Activated T-cell treated with anti-CD3 and anti-CD28 coated beads, Interleukin-2, amount 50 U/mL, for 24 hours (primary cell): ENCODE results near the gene LTBP1.

Experiments
- DNase-seq: peaks from one replicate; pipeline ENCODE4 v3.0.0-alpha.2; 2020
- H3K27ac Mint-ChIP-seq: 2 replicates; pipeline ENCODE4 v1.8.0; 2020; ENCODE audit warnings: mild to moderate bottlenecking, mixed read lengths
- H3K27me3 Mint-ChIP-seq: 2 replicates; pipeline ENCODE4 v1.8.0; 2020; ENCODE audit warnings: mixed read lengths
- H3K36me3 Mint-ChIP-seq: 2 replicates; pipeline ENCODE4 v1.8.0; 2020; ENCODE audit warnings: low read depth, mixed read lengths
- H3K4me1 Mint-ChIP-seq: 2 replicates; pipeline ENCODE4 v1.8.0; 2020; ENCODE audit warnings: low read depth, mixed read lengths
- H3K4me3 Mint-ChIP-seq: 2 replicates; pipeline ENCODE4 v1.8.0; 2020; ENCODE audit warnings: mild to moderate bottlenecking, moderate library complexity, mixed read lengths
- H3K9me3 Mint-ChIP-seq: 2 replicates; pipeline ENCODE4 v1.8.0; 2020; ENCODE audit warnings: mixed read lengths

The LTBP1 gene

GRCh38 chr2:33205693-33206434, 259.1 kb downstream of the LTBP1 start:
- no peaks in the 10 kb centered on the region for H3K27me3 Mint-ChIP-seq

DNA sequence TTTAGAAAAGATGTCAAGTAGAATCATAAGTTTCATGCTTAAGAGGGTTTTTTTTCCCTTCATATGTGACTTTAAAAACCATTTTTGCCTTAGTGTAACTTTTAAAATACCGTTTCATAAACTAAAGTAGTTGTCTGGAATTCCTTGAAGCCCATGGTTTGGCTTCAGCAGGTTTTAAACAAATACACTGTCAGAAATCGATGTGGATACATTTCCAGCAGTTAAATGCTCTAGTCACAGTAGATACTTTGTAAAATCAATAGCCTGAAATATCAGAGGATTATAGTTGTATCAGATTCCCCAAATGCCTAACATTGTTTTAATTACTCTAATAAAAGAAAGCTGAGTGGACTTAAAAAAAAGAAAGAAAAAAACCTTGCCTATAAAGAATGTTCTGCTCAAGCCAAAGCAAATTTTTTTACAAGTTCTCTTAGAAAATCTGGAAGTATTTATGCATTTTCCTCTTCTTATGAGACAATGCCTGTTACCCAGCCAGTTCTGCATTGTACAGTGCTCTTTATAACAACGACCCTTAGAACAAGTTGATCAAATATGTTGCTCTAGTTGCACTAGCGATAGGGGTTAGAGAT, 260.5 kb downstream of the LTBP1 start:
- Mint-ChIP-seq H3K36me3 (no peaks in the 10 kb centered on the region), H3K4me1 (peaks cover 2% of the 10 kb centered on the region), H3K9me3 (no peaks in the 10 kb centered on the region), H3K27ac (no peak overlapping the region), H3K27me3 (no peaks in the 10 kb centered on the region), H3K4me3 (no peak overlapping the region)
- no peak for DNase-seq

More at GRCh38 chr2:33205693-33206434, 259.1 kb downstream of the LTBP1 start:
- no peak overlapping the region for H3K4me3 Mint-ChIP-seq
- H3K27ac Mint-ChIP-seq = no peak overlapping the region
- H3K36me3 Mint-ChIP-seq = no peaks in the 10 kb centered on the region
- no peaks in the 10 kb centered on the region for H3K9me3 Mint-ChIP-seq
- H3K4me1 Mint-ChIP-seq = peaks cover 2% of the 10 kb centered on the region
- DNase-seq = no peak

DNA sequence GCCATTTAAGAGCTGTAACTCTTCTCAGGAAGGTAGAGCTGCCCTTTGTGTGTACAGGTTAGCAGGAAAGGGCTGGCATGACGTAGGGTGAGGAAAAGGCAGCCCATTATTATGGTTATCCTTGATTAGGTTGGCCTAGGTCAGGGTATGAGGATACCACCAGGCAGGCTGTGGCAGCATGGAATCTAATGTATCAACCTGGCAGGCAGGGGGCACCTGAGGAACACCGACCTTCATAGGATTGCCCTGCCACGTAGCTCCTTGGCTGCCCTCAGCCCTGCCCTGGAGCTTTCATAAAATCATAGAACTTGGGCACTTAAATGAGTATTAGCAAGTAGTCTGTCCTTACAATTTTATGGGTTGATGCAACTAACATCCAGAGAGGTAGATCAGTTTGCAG, 261.6 kb downstream of the LTBP1 start:
- Mint-ChIP-seq H3K4me1 (peaks cover 2% of the 10 kb centered on the region), H3K9me3 (no peaks in the 10 kb centered on the region), H3K36me3 (no peaks in the 10 kb centered on the region), H3K27me3 (no peaks in the 10 kb centered on the region), H3K27ac (no peak overlapping the region), H3K4me3 (no peak overlapping the region)
- DNase-seq = no peak

- Mint-ChIP-seq H3K9me3 (no peaks in the 10 kb centered on the region), H3K4me1 (peaks cover 2% of the 10 kb centered on the region), H3K27me3 (no peaks in the 10 kb centered on the region), H3K27ac (no peak overlapping the region), H3K36me3 (no peaks in the 10 kb centered on the region), H3K4me3 (no peak overlapping the region)
- DNase-seq = no peak
Observed at GRCh38 chr2:33209976-33210375, 263.2 kb downstream of the LTBP1 start.

GRCh38 chr2:33210626-33211025, 263.9 kb downstream of the LTBP1 start:
- H3K27ac Mint-ChIP-seq = no peak overlapping the region
- H3K4me3 Mint-ChIP-seq = no peak overlapping the region
- peaks cover 2% of the 10 kb centered on the region for H3K4me1 Mint-ChIP-seq
- no peaks in the 10 kb centered on the region for H3K9me3 Mint-ChIP-seq
- no peaks in the 10 kb centered on the region for H3K27me3 Mint-ChIP-seq
- DNase-seq = no peak
- H3K36me3 Mint-ChIP-seq = no peaks in the 10 kb centered on the region

DNA sequence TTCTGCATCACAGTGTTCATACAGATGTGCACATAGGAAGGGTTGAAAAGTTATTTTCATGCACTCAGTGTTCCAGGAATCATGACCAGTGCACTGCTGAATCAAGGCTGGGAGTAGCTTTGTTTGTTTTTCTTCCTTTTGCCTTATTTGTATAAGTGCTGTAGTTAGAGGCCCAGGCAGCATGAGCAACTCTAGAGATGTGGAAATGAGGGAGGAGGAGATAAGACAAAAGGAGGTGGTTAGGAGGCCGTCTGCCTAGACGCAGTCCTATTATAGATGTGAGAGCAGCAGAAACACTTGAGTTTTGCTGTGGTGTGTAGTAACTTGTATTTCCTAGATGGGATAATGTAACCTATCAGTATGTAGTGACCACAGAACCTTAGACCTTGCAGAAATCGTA, 265.4 kb downstream of the LTBP1 start:
- Mint-ChIP-seq H3K36me3 (no peaks in the 10 kb centered on the region), H3K27me3 (no peaks in the 10 kb centered on the region), H3K9me3 (no peaks in the 10 kb centered on the region), H3K4me1 (peaks cover 2% of the 10 kb centered on the region), H3K27ac (no peak overlapping the region), H3K4me3 (no peak overlapping the region)
- DNase-seq = no peak

DNA sequence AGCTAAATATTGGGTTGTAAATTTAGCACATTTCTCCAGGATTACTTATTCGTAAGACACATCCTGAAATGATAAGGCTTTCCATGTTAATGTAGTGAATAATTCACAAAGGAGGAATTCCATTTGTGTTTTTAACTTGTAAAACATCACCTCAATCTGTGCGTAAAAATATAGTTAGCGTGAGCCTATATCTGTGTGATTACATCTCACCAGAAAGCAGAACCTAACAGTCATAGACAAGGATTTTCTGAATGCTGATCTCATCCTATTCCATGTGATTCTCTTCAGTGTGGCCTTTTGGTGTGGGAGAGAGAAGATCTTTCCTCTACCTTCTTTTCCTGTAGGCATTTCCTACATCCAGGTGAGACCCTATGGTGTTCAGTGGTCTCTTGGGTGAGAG, 266.5 kb downstream of the LTBP1 start:
- DNase-seq = no peak
- Mint-ChIP-seq H3K36me3 (no peaks in the 10 kb centered on the region), H3K4me1 (peaks cover 2% of the 10 kb centered on the region), H3K4me3 (no peak overlapping the region), H3K27me3 (no peaks in the 10 kb centered on the region), H3K27ac (no peak overlapping the region), H3K9me3 (no peaks in the 10 kb centered on the region)

- Mint-ChIP-seq H3K36me3 (no peaks in the 10 kb centered on the region), H3K27ac (no peak overlapping the region), H3K4me3 (no peak overlapping the region), H3K9me3 (no peaks in the 10 kb centered on the region), H3K4me1 (peaks cover 2% of the 10 kb centered on the region), H3K27me3 (no peaks in the 10 kb centered on the region)
- no peak for DNase-seq
Observed at GRCh38 chr2:33213648-33214047, 266.9 kb downstream of the LTBP1 start.

DNA sequence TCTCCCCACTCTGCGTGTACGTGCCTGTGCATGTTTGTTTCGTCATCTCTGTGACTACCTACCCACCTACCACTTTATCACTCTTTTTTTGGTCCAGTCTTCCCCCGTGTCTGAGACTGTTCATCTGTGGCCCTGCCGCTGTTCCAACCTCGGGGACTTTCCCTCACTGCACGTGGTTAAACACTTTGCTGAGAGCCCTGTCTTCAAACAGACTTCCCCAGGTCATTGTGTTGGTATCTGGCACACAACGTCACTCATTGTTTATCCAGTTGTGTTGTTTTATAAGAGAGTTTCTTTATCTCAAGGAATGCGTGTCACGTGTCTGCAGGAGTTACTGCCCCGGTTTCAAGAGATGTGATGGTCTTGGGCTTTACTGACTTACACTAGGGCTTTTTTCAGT, 267.7 kb downstream of the LTBP1 start:
- H3K4me3 Mint-ChIP-seq = no peak overlapping the region

GRCh38 chr2:33214857-33215256, 268.1 kb downstream of the LTBP1 start:
- no peaks in the 10 kb centered on the region for H3K9me3 Mint-ChIP-seq
- no peaks in the 10 kb centered on the region for H3K27me3 Mint-ChIP-seq
- no peaks in the 10 kb centered on the region for H3K36me3 Mint-ChIP-seq

More for the DNA sequence above, 267.7 kb downstream of the LTBP1 start:
- Mint-ChIP-seq H3K9me3 (no peaks in the 10 kb centered on the region), H3K4me1 (peaks cover 2% of the 10 kb centered on the region), H3K27me3 (no peaks in the 10 kb centered on the region), H3K27ac (no peak overlapping the region), H3K36me3 (no peaks in the 10 kb centered on the region)
- no peak for DNase-seq

DNA sequence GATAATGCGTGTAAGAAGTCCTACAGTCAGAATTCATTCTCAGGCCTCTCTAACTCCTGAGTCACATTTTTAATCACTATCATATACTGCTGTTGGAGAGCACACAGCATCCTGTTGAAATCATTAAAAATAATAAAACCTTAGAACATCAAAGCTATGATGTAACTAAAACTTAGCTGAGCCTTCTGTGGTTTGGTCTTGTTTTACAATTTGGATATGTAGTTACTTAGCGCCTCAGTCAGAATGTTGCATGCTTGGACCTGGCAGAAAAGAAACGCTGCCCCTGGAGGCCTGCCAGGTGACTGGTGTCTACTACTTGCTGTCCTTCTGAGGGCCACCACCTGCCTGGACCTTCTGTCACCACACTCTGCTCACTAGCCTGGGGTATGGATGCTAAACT, 268.5 kb downstream of the LTBP1 start:
- DNase-seq = no peak
- Mint-ChIP-seq H3K27ac (no peak overlapping the region), H3K27me3 (peaks cover 3% of the 10 kb centered on the region), H3K4me1 (peaks cover 8% of the 10 kb centered on the region), H3K4me3 (no peak overlapping the region), H3K9me3 (no peaks in the 10 kb centered on the region), H3K36me3 (no peaks in the 10 kb centered on the region)

More at GRCh38 chr2:33214857-33215256, 268.1 kb downstream of the LTBP1 start:
- Mint-ChIP-seq H3K4me1 (peaks cover 5% of the 10 kb centered on the region), H3K4me3 (no peak overlapping the region), H3K27ac (no peak overlapping the region)
- no peak for DNase-seq

DNA sequence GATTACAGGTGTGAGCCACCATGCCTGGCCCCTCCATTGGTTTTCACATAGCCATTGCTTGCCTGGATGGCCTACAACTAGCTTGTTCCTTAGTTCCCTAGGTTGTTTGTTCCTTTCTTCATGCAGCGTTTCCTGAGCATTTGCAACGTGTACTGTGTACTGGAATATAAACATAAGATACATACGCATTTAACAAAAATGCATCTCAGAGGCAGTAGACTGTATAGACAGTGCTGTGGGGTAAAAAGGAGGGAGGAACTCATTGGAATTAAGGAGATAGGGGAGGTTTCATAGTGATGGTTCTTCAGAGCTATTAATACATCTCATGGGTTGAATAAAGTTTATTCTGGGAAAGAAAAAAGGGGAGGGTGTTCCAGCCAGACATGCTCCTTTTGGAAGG, 269.2 kb downstream of the LTBP1 start:
- no peak for DNase-seq
- H3K27me3 Mint-ChIP-seq = peaks cover 7% of the 10 kb centered on the region
- no peak overlapping the region for H3K27ac Mint-ChIP-seq
- H3K4me3 Mint-ChIP-seq = no peak overlapping the region
- no peaks in the 10 kb centered on the region for H3K36me3 Mint-ChIP-seq
- H3K9me3 Mint-ChIP-seq = no peaks in the 10 kb centered on the region
- H3K4me1 Mint-ChIP-seq = peaks cover 7% of the 10 kb centered on the region

DNA sequence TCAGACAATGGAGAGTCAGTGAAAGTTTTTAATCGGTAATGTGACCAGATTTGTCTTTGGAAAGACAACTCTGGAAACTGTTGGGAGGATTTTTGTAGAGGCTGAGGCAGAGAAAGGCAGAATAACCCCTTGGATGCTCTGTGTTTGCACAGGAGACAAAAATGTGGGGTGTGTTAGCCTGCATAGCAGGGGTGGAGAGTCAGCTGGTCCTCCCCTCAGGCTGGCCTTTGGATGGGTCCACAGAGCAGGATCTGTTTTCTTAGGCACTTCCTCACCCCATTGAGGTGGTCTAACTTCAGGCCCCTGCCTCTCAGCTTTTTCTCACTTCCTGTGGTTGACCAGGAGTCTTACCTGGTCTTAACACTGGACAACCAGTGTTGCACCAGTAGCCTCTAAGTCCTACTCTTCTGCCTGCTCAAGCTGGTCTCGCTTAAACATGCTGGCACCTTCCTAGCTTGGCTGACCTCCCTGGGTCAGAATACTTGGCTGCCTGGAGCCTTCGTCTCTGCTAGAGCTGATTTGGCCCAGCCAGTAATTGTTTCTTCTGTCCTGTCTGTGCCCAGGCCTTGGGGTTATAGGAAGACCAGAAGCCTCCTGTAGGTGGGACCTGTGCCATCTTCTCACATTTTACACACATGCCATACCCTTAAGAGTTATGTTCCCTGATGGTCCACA, 269.9 kb downstream of the LTBP1 start:
- Mint-ChIP-seq H3K27me3 (peaks cover 10% of the 10 kb centered on the region), H3K4me1 (peaks cover 7% of the 10 kb centered on the region), H3K9me3 (no peaks in the 10 kb centered on the region), H3K36me3 (no peaks in the 10 kb centered on the region), H3K4me3 (no peak overlapping the region), H3K27ac (no peak overlapping the region)
- DNase-seq = no peak

GRCh38 chr2:33217406-33217805, 270.7 kb downstream of the LTBP1 start:
- no peak for DNase-seq
- no peak overlapping the region for H3K27ac Mint-ChIP-seq
- H3K4me3 Mint-ChIP-seq = no peak overlapping the region
- no peaks in the 10 kb centered on the region for H3K9me3 Mint-ChIP-seq
- peaks cover 7% of the 10 kb centered on the region for H3K4me1 Mint-ChIP-seq
- H3K27me3 Mint-ChIP-seq = peaks cover 10% of the 10 kb centered on the region
- no peaks in the 10 kb centered on the region for H3K36me3 Mint-ChIP-seq

DNA sequence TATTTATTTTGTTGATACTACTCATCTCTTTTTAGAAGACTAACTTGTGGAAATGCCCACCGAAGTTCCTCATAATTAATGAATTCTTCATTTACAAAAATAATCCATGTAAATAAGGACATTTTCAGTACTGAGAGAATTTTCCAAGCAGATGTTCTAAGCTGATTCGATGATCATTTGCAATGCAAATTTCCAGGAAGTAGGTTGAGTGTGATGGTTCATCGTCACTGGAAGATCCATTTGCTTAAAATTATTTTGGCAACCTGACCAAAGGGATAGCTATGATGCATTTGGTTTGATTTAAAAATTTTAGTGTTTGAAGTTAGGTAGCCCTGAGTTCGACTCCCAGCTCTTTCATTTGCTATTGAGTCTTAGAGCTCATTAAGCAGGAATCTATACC, 272.4 kb downstream of the LTBP1 start:
- Mint-ChIP-seq H3K27me3 (peaks cover 13% of the 10 kb centered on the region), H3K4me3 (no peak overlapping the region), H3K4me1 (peaks cover 7% of the 10 kb centered on the region), H3K9me3 (no peaks in the 10 kb centered on the region), H3K36me3 (no peaks in the 10 kb centered on the region), H3K27ac (no peak overlapping the region)
- DNase-seq = no peak
